Ureter (tissue), 1 donor: ENCODE data around the gene SOX8. TPM values are rescaled to one million over a fixed set of nuclear protein-coding genes. Genes with fewer than 3 reads are reported as not detected.
"Not testable (repeated sequence)": the region's sequence is repeated elsewhere in the genome, so short reads cannot be mapped to it uniquely, and the experiment has no call there.

Experiments
- DNase-seq: peaks from one replicate; pipeline ENCODE4 v3.0.0-alpha.2; 2020; ENCODE audit warnings: low spot score
- total RNA-seq: library from RNA; stranded (reverse); gene quantifications from one replicate; pipeline ENCODE4 v1.2.4, GENCODE V29; 2023
- donor health status: DM: yes; HTN: yes; CAD: no.

SOX8 gene
- total RNA-seq, 1 donor from 2014 or later, result 0.73 TPM

DNA sequence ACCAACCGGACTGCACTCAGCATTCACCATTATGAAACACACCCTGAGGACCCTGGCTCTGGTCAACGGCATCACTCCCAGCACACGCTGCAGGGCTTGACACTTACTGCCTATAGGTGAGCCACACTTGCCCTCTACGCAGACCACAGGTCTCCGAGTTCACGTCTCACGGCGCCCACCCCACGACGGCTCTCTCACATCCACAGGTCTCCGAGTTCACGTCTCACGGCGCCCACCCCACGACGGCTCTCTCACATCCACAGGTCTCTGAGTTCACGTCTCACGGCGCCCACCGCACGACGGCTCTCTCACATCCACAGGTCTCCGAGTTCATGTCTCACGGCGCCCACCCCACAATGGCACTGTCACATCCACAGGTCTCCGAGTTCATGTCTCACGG lies 25.8 kb upstream of the SOX8 start:
- not testable (repeated sequence) for DNase-seq

- DNase-seq, result no peak
Observed at GRCh38 chr16:959232-960040, 22.1 kb upstream of the SOX8 start.

DNA sequence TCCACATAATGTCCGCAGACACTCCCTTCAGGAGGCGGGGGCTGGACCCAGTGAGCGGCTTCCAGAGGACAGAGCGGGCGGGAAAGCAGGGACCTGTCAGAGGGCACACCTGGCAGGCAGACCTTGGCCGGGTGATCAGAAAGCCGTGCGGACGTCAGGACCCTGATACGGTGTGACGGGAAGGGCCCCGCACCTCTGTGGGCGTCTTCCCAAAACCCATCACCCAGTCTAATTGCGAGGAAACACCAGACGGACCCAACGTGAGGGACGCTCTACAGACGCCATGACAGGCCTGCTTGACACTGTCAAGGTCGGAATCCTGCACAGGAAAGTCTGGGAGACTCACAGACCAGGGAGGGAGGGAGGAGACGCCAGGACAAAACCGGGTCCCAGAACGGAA lies 19.2 kb upstream of the SOX8 start:
- no peak for DNase-seq

- DNase-seq, result no peak
Observed at GRCh38 chr16:962901-963814, 18.4 kb upstream of the SOX8 start.

DNA sequence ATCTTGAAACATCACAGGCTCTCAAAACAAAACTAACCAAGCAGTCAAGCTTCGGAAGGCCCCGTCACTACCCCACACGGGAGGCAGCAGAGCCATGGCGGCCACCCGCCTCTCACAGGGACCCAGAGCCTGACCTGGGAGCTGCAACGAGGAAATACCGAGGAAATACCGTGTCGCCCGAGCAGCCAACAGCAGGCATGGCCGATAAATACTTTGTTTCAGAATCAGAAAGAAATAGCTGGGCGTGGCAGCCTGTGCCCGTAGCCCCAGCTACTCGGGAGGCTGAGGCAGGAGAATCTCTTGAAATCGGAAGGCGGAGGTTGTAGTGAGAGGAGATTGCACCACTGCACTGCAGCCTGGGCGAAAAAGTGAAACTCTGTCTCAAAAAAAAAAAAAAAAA lies 17.7 kb upstream of the SOX8 start:
- DNase-seq, result no peak

- DNase-seq, result no peak
Observed at GRCh38 chr16:964356-965035, 17.1 kb upstream of the SOX8 start.

DNA sequence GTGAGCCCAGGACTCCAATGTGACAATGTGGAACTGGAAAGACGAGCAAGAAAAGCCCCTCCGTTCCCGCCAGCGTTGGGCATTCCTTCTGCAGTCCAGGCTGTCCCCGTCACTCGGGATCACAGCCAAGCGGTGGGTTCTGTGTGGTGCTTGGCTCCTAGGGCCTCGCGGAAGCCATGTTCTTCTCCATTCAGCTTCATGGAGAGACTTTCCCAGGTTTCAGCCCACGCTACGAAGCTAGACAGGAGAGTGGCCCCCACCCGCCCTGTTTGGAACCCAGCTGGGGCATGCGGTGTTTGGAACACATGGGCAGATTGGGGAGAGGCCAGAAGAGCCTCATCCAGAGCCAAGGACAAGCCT lies 16.6 kb upstream of the SOX8 start:
- DNase-seq, result no peak

- DNase-seq, result no peak
Observed at GRCh38 chr16:965487-965886, 16.1 kb upstream of the SOX8 start.

DNA sequence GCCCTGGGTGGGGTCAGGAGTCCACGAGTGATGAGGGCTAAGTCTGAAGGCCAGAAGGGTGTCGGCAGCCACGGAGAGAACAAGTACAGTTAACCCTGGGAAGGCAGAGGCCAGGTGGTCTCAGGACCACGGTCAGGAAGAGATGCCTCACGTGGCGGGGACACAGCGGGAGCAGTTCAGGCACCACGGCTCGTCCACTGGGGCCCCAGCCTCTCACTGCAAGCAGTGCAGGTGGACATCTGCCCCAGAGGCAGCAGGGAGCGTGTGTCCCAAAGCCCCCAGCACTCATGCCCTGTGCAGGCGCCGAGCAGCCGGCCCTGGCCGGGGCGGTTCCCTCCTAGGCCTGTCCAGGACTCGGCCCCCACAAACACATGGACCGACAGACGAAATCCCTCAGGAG lies 15.5 kb upstream of the SOX8 start:
- no peak for DNase-seq

GRCh38 chr16:966505-966904 lies 15.1 kb upstream of the SOX8 start:
- no peak for DNase-seq

DNA sequence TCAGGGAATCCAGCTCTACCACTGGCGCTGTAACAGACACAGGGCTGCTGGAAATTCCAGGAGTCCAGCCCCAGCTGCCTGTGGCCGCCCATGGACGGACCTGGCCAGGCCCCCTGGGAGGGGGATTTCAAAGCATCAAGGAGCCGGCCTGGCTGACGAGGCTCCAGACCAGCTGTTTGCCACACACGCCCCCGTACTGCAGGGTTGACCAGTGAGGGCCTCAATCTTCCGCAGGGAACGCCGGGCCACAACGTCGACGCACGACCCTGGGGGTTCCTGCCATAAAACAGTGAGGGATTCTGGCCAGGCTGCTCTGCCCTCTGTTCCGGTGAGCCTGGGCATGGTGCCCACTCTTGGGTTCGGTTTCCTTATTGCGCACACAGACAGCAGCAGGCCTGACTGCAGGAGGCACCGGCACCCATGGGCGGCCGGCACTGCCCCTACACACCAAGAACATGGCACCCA lies 14.5 kb upstream of the SOX8 start:
- DNase-seq, result no peak

DNA sequence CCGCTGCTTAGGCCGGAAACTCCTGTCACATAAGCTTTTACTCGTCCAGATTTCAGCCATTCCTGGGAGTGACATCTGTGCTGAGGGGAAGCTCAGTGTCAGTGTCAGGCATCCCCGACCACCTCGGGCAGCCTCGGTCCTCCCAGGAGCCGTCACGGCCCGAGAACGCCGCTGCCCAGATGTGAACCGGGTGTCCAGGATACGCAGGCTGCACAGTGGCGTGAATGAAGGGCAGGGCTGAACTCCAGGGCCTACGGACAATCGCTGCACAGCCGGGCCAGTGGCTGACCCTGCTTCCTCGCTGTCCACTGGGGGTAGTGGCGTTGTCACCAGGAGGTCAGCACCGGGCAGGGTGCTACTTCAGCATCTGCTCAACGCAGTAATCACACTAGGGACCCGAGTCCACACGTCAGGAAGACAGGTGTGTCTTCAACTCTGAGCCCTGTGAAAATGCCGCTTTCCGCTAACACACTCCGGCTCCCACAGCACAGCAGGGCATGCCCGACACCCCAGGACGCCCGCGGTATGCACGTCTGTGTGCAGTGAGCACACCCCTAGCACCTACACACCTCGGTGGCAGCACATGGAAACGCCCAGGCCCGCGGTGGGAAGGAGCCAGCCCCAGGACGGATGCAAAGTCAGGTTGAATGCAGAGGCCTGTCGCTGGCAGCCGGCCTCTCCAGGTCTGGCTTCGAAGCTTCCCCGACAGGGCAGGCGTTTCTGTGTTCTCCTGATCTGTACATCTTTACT lies 13.8 kb upstream of the SOX8 start:
- no peak for DNase-seq

DNA sequence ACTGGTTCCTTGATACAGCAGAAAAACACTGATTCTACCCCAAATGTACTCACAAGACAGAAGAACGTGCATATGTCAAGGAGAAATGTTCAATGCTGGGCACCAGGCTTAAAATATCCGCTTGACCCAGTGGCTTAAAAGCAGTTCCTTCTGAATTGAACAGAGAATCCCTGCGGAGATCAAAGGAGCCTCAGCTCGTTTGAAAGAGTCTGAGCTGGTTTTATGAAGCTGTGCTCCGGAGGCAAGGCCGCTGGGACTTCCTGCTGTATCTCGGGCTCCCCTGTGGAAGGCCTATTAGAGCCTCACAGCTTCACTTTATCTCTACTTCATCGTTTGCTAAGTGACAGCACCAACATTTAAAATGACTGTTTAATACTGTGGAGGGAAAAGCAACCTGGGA lies 12.9 kb upstream of the SOX8 start:
- no peak for DNase-seq

GRCh38 chr16:969508-970385 lies 11.8 kb upstream of the SOX8 start:
- DNase-seq, result no peak

- DNase-seq, result no peak
Observed at GRCh38 chr16:970386-970765, 11.2 kb upstream of the SOX8 start.

DNA sequence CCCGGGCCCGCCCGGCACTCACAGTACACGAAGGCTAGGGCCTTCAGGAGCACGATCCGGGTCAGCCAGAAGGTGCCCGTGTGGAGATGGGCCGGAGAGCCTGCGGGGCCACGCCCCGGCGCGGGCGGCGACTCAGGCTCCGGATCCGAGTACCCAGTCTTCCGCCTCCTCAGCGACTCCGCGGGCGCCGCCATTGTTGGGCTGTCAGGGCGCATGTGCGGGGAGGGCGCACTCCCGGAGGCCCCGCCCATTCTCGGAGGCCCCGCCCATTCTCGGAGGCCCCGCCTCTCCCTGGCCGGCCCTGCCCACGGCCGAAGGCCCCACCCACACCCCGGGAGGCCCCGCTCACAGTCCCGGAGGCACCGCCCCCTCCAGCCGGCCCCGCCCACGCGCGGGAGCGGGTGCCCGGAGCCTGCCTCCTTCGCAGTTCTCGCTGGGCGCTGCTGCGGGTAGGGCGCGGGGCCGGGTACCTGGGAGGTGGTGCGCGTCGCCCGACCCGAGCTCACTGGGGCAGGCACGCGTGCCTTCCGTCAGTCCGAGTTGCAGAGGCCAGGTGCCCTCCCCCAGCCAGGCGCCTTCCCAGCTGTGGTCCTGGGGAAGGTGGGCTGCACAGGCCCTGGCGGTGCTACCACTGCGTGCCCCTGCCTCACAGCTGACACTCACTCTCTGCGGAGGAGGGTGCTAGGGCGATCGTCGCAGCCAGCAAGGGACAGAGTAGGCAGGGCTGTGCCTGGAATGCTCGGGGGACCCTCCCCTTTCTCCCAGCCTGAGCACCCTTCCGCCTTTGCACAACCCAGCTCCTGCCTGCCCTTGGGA lies 10.6 kb upstream of the SOX8 start, which contains the start of gene LMF1:
TSS of gene LMF1 (minus strand) at position 219 of the 816 bp plus-strand sequence. CDS start at position 215, 4 bp downstream.
- peak; percentile 94 for DNase-seq

GRCh38 chr16:971582-971905 lies 10.0 kb upstream of the SOX8 start:
- DNase-seq, result no peak

DNA sequence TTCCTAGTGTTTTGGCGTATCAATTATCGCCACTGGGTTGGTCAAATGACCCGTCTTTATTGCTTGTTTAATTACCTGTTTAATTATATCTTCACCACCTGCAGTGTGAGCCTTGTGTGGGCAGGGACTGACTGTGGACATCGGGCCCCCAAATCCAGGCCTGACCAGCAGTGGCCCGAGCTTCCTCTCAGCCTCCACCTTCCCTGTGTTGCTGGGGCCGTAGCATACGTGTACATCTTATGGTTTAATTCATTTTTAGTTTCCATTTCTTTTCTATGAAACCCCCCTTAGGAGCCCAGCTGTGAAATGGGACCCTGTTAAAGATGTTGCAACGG lies 9.6 kb upstream of the SOX8 start:
- no peak for DNase-seq

- no peak for DNase-seq
Observed at GRCh38 chr16:972316-973002, 9.1 kb upstream of the SOX8 start.
